HG03196 (cell line): ENCODE results near the gene STEAP3.

Experiments
- ATAC-seq: cut with Tn5 transposase; IDR thresholded peaks from one replicate; pipeline ENCODE4 v1.9.1; 2021; ENCODE audit not compliant: unreplicated experiment

Gene STEAP3

GRCh38 chr2:119225105-119225865 lies 1.7 kb downstream of the STEAP3 start:
- no peak for ATAC-seq

GRCh38 chr2:119225926-119226325 lies 2.3 kb downstream of the STEAP3 start:
- no peak for ATAC-seq

GRCh38 chr2:119227346-119227745 lies 3.7 kb downstream of the STEAP3 start:
- no peak for ATAC-seq

GRCh38 chr2:119228136-119228535 lies 4.5 kb downstream of the STEAP3 start:
- ATAC-seq, result no peak

GRCh38 chr2:119228964-119229363 lies 5.3 kb downstream of the STEAP3 start:
- ATAC-seq, result no peak

GRCh38 chr2:119229716-119230115 lies 6.1 kb downstream of the STEAP3 start:
- ATAC-seq, result no peak

- ATAC-seq, result no peak
Measured at GRCh38 chr2:119230219-119231185, 6.9 kb downstream of the STEAP3 start.

- no peak for ATAC-seq
Measured at GRCh38 chr2:119231975-119232665, 8.5 kb downstream of the STEAP3 start.

GRCh38 chr2:119232666-119232993 lies 9.0 kb downstream of the STEAP3 start:
- ATAC-seq, result no peak

GRCh38 chr2:119233326-119234020 lies 9.8 kb downstream of the STEAP3 start:
- peak; percentile 37 for ATAC-seq

- ATAC-seq, result no peak
Measured at GRCh38 chr2:119234021-119235019, 10.7 kb downstream of the STEAP3 start.

GRCh38 chr2:119236796-119237195 lies 13.2 kb downstream of the STEAP3 start:
- ATAC-seq, result no peak

GRCh38 chr2:119240311-119241204 lies 16.9 kb downstream of the STEAP3 start:
- no peak for ATAC-seq

GRCh38 chr2:119241205-119241532 lies 17.5 kb downstream of the STEAP3 start:
- no peak for ATAC-seq

GRCh38 chr2:119242276-119243119 lies 18.9 kb downstream of the STEAP3 start:
- no peak for ATAC-seq

- no peak for ATAC-seq
Measured at GRCh38 chr2:119243621-119244020, 20.0 kb downstream of the STEAP3 start.

- ATAC-seq, result no peak
Measured at GRCh38 chr2:119245076-119245840, 21.6 kb downstream of the STEAP3 start.
